ENCODE results near the gene NOTCH3. TPM values are rescaled to one million over a fixed set of nuclear protein-coding genes. Genes with fewer than 3 reads are reported as not detected.

Gene NOTCH3
- total RNA-seq, result 60.0 TPM
- long read RNA-seq, partial matches to known transcripts, result 28 of 62 reads
- long read RNA-seq, other reads (novel, unspliced or antisense), result 34 of 62 reads

DNA sequence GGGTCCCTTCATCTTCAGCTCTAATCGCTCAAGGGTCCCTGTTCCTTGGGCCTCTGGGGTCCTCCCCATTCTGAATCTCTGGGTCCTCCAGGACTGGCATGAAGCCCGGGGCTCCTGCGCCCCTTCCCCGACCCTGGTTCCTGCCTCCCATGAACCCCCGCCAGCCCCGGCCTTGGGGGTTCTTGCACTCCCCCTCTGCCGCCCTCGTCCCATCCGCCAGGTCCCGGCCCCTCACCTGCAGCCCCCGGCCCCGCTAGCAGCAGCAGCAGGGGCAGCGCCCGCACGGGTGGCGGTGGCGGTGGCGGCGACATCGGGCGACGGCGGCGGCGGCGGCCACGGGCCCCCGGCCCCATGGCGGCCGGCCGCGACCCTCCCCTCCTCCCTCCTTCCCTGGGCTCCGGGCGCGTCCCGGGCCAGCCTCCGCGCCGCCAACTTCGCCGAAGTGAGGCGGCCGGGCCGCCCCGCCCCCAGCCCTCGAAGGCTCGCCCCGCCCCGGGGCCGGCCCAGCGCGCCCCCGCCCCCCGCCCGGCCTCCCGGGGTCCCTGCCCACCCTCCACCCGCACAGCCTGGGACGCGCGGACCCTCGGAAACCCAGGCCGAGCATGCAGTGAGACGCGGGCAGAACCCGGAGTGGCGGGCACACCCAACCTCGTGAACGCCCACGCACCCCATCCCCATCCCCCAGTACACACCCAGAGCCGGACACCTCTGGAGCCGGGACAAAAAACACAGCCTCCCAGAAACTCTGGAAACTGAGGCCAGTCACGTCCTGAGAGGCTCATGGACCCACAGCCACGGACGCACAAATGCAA is at the start of gene NOTCH3:
Gene NOTCH3 (minus strand): TSS at position 443 of the 812 bp plus-strand sequence. CDS start 90 bp downstream, at position 353.
- no peak for DNase-seq (ENCODE audit: low spot score)
- intact Hi-C loops (cut with DNase I), result no loop called here

DNA sequence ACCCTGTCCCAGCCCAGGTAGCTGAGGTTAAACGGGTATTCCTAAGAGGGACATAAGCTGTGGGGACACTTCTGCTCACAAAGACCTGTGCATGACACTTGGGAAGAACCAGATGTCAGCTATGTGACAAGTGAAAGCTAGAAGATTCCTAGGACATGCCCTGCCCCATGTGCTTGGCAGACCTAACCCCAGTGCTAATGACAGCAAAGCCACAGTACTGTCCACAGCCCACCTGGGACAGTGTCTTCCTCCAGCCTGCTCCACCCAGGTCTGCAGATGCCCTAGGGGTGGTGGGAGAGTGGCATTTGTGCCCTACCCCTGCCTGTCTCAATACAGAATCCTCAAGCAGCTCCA is 49.8 kb upstream of the NOTCH3 start:
- no peak for DNase-seq (ENCODE audit: low spot score)
- intact Hi-C loops (cut with DNase I), result loop anchor here (2.0 to 5.0 kb wide), 2 partner anchors 56 to 133 kb away; no protein-coding TSS in a partner anchor

DNA sequence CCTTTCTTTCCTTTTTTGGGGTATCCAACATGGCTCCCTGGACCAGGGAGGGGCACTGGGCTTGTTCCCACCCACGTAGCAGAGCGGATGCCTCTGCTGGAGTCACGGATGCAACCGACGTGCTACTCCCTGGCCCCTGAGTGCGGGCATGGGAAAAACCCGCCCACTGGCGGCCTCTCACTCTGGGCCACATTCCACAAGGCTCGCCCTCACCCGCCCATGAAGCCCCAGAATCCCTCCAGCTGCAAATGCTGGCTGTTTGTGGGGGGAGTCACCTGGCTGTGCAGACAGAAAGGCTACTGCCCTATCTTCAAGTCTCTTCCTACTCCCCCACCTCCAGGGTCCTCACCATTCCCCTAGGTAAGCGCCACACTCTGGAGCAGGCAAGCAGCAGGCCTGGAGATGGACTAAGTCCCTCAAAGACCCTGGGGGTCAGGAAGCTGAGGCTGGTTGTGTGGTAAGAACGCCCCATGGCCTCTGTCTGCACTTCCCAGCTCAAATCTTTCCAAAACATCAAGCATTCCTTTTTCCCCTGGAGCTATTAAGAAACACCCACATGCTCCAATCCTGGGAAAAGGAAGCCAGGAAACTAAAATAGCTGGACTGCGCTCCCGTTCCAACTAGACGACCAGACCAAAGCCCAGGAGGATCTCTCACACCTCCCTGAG is 49.3 kb upstream of the NOTCH3 start:
- intact Hi-C loops (cut with DNase I), result loop anchor here (2.0 to 5.0 kb wide), 2 partner anchors 55 to 133 kb away; no protein-coding TSS in a partner anchor
- DNase-seq (ENCODE audit: low spot score), result peak; percentile 81

DNA sequence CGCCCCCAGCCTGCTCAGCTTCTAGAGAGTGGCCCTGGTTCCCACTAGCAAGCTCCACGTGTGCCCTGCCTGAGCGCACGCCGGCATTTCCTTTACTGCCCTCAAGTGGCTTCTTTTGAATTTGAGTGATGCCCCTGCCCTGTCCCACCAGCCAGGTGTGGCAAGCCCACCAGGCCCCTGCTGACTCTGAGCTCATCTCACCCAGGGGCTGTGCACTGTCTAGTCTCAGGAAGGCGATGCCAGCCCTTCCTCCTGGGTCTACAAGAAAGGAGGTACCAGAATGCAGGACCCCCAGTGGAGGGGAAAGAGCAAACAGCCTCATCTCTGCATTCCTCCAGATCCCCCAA is 48.7 kb upstream of the NOTCH3 start:
- no peak for DNase-seq (ENCODE audit: low spot score)
- intact Hi-C loops (cut with DNase I), result no loop called here

DNA sequence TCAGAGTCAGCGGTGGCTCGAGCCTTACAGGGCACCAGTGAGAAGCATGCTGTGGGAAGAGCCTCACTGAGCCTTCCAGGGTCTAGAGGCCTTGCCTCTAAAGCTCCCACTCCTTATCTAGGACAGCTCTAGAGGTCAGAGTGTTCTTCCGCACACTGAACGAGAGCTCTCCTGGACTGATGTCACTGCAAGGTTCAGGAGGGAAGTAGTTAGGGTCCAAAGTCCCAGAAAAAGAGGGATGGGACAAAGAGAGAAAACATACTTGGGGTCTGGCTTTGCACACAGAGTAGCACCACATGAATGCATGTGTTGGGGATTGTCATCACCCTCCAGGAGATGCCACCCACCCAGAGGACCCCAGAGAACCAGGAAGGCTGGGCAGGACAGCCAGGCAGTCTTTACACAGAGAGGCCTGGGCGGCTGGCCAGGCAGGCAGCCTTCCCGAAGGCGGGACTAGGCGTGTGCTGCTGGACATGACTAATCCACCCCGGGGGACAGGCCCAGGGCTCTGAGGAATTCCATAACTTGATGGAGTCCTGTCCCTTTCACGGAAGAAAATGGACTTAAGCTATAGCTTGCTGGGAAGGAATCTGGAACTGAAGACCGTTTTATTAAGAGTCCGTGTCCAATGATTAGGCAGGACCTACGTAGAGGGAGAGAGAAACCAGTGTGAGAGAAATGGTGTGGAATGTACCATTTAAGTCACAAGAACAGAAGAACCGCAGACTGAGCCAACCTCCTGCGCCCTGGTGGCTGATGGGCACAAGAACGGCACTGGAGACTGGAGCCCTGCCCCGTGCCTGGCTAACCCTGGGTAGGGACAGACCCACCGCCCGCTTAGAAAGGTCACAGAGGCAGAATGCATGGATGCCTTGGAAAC is 48.1 kb upstream of the NOTCH3 start:
- intact Hi-C loops (cut with DNase I), result no loop called here
- peak; percentile 89 for DNase-seq (ENCODE audit: low spot score)

DNA sequence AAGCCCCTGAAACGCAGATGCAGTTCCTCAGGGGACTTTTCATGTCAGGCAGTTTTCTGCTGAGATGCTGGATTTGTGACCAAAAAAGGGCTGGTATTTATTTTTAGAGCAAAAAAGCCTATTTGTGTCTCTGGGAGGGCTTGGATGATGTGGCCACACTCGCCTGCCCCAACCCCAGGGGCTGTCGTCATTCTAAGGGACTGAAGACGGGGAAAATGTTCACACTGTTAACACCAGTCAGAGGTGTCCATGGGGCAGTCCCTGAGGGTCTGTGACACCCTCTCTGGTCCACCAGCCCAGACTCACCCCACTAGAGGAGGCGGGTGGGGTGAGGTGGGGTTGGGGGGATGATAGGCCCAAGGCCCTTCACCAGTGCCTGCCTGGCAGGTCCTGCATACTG is 47.3 kb upstream of the NOTCH3 start:
- no peak for DNase-seq (ENCODE audit: low spot score)
- intact Hi-C loops (cut with DNase I), result no loop called here

DNA sequence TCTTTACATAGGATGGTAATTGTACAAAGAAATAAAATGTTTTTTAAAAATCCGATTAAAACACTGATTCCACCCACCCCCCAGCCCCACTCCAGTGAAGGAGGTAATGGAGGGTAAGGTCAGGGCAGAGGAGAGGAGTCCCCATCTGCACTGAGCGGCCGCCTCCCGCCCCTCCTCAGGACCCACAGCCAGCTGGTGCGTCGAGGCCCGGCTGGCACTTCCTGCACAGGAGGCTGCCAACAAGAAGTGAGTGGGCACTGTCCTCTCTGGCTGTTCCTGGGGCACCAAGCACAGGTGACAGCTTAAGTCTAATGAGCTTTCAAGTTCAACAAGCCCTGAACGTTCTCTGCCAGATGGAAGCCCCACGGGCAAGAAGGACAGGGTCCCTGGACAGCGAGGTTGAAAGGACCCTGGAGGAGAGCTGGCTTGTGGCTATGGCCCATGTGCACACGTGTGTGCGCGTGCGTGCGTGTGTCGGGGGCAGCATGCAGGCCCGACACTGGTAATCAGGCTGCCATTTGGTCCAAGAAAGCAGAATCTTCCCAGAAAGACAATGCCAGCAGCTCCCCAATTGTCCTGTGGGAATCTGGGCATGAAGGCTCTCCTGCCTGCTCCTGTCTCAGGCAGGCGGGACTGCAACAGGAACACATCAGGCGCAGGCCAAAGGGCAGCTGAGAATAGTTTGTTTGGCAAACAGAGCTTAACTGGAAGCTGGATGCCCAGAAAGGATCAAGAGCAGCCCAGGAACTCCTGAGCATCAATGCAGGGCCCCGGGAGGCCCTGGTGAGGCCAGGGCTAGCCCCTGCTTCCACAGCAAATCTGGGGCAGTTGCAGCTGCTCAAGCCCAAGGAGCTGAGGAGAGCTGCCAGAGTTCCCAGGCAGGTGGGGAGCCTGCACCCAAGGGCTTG is 46.6 kb upstream of the NOTCH3 start:
- intact Hi-C loops (cut with DNase I), result no loop called here
- no peak for DNase-seq (ENCODE audit: low spot score)

DNA sequence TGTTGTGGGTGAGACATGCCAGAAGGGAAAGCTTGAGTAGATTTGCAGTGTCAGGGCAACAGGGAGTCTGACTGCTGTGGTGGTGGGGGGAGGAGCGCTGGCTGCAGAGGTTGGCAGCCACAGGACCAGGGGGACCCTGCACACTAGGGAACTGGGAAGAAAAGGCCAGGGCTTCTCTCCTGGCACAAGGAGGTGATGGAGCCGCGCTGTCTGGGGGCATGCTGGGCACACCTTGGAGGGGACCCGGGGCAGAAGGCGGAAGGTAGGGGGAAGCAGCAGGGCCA is 45.3 kb upstream of the NOTCH3 start:
- intact Hi-C loops (cut with DNase I), result no loop called here
- no peak for DNase-seq (ENCODE audit: low spot score)

DNA sequence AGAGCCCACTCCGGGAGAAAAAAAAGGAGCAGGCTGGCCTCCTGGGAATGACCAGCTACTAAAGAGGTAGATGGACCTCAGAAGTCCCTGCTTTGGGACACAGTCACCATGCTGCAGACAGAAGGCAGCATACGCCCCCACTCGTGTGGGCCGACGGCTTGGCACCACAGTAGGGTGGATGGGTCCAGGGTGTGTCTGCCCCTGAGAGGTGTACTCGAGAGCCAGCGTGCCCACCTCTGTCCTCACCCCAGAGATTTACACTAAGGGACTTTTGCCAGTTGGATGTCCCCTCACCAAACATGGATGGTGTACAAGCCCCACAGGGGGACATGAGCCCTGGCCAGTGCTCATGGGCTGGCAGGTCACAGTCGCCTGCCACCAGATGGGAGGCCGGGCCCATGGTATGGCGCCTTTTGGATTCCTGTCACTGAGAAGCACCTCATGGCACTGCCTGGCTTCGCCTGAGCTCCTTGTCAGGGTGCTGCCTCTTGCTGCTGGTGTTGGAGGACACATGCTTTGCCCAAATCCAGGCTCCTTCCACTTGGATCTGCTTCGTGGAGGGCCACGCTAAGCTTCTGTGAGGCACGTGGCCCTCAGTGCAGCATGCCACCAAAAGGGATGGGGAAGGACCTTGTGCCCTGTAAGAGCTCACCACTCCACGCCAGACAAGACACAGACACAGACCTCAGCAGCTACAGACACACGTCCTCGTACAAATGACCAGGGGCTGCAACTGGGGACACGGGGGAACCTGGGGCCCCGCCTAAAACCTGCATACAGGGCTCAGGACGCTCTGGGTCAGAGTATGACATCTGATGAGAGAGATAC is 44.8 kb upstream of the NOTCH3 start:
- no peak for DNase-seq (ENCODE audit: low spot score)
- intact Hi-C loops (cut with DNase I), result no loop called here

DNA sequence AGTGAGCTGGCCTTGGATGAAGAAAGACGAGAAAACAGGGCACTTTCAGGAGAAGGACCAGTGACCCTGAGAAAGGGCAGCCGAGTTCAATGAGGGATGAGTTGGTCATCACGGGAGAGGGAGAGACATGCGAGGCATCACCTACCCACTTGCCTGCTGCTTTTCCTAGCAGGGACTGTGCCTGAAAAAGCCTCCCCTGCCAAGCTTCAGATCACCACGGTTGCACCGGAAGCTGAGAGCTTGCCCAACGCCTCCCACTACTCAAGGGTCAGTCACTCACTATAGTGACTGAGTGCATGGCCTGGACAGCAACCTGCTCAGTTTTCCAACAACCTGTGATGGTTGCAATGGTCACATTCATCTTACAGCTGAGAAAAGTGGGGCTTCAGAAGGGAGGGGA is 44.0 kb upstream of the NOTCH3 start:
- intact Hi-C loops (cut with DNase I), result no loop called here
- DNase-seq (ENCODE audit: low spot score), result no peak

DNA sequence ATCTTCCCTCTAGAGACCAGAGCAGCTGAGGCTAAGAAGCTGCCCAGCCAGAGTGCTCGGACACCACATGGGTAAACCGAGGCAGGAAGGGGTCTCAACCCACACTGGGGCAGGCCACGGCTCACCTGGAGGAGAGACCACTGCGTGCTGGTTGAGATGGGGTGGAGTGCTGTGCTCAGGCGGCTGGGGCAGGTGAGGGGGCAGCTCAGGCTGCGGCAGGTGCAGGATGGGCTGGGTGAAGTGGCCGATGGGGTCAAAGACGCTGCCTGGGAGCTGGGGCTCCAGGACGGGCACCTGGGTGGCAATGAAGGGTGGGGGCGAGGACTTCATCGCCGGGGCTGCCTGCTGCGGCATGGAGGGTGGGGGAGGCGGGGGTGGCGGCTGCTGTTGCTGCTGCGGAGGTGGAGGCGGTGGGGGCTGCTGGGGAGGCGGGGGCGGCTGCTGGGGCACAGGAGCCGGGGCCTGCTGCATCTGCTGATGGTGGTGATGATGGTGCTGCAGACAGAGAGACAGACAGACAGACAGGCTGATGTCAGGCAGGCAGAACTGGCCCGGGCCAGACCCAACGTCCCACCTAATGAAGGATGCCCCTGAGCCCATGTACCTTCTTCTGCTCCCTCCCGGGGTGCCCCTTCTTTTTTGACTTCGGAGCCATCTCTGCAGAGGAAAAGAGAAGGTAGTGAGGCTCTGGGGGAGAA is 43.5 kb upstream of the NOTCH3 start:
- intact Hi-C loops (cut with DNase I), result no loop called here
- DNase-seq (ENCODE audit: low spot score), result no peak

DNA sequence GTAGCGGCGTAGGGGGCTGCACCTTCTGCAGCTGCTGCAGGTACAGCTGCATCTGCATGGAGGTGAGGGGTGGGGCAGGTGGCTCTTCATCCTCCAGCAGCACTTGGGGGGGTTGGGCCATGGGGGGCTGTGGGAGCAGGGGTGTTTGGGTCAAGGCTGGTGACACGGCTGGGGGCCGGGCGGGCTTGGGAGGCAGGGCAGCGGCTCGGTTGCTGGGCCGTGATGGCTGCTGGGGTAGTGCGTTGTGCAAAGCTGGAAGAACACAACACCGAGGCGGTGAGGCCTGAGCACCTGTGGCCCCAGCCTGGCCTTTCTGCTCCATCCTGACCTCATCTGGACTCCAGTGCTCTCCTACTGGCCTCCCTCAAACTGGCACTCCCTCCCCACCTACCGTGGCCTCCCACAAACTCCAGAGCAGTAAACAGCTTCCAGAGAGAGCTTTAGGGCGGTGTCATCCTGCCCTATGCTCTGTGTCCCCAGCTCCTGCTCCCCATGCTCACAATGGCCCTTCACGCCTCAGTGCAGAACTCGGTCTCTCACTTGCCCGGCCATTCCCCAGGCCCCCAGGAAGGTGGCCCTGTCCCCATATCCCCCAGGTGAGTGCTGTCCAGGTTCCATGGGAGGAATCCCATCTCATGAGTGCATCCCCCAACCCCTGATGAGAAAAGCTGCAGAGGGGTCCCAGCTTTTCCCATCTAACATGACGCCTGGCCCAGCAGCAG is 42.6 kb upstream of the NOTCH3 start:
- intact Hi-C loops (cut with DNase I), result no loop called here
- DNase-seq (ENCODE audit: low spot score), result no peak

DNA sequence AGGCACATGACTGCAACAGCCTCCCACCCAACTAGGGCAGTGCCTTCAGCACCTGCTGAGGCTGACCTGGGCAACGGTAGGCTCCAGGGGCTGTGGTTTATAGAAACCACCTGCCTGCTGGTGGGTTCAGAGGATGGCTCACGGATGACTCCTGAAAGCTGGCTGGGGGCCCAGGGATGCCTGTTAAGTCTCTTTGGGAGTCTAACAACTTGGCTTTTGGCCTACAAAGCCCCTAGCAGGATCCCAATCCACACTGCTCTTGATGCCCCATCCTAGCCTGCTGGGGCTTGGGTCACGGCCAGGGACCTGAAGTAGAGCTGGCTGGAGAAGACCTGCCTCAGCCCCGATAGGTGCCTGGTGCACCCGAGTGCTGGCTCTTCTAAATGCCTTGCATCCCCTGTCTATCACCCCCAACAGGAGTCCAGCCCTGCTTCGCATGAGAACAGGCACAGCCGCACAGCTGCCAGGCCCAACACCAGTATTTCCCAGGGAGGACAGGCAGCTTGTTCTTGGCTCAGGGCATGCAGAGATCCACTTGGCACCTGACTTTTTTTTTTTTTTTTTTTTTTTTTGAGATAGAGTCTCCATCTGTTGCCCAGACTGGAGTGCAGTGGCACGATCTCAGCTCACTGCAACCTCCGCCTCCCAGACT is 40.6 kb upstream of the NOTCH3 start:
- intact Hi-C loops (cut with DNase I), result no loop called here
- no peak for DNase-seq (ENCODE audit: low spot score)

DNA sequence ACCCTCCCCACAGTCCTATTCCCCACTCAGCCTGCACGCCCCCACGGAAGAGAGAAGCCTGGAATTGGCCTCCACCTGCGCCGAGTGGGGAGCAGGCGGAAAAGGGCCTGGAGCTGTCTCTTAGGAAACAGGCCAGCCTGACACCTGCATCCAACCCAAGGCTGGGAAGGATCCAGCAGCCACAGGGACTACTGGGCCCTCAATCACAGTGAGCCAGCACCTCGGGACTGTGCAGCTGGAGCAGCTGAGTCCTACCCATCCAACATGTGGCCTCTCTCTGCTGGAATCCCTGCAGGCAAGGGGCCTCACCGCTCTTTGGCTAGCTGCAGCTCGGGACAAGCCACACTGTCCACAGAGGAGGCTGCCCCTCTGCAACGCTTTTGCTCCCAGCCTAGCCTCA is 39.7 kb upstream of the NOTCH3 start:
- no peak for DNase-seq (ENCODE audit: low spot score)
- intact Hi-C loops (cut with DNase I), result no loop called here

DNA sequence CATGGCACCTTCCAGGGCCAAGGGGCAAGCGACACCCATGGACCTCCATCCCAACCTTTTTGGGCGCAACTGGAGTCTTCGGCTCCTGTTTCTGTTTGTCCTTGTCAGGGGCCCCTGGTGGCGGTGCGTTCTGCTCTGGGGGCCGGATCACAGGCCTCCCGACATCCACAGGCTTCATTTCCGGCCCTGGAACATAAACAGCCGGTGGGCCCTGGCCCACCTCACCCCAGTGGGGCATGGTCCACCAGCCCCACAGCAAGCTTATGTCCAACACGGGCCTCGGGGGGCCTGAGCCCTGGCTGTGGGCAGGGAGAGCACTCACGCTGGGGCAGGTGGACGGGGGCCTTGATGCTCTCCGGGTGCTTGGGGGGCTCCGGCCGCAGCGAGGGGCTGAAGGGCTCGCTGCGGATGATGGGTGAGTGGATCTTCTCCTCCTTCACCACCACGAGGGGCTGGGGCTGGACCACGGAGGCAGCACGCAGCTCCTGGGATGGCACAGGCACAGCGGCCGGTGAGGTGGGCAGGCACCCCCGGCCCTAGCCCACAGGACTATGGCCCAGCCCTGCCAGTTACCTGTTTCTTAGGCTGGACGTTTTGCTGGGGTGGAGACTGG is 38.6 kb upstream of the NOTCH3 start:
- DNase-seq (ENCODE audit: low spot score), result no peak
- intact Hi-C loops (cut with DNase I), result no loop called here

DNA sequence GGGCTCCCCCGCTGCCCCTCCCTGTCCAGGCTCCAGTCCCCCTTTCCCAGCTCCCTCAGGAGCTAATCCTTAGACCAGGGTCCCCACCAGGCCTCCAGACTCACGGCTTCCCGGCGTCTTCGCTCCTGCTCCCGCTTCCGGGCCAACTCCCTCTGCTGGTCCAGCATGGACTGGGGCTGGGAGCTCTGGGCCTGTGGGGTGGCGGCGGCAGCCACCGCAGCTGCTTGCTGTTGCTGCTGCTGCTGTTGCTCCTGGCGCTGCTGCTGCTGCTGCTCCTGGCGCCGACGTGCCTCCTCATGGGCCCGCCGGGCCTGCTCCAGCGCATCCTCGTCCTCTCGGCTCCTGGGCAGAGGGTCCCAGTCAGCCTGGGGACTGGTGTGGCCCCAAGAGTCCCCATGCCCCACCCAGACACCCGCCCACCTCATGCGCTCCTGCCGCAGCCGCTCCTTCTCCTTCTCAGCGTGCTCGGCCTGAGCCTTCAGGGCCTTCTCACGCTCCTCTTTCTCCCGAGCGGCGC is 37.9 kb upstream of the NOTCH3 start:
- intact Hi-C loops (cut with DNase I), result no loop called here
- no peak for DNase-seq (ENCODE audit: low spot score)

Measured in cardiac septum (tissue), 1 donor.